Measurements from ENCODE around the gene ATAD3B.

GRCh38 chr1:1482856-1483255, 11.3 kb downstream of the ATAD3B start:
- no peak for TF ChIP-seq HDAC2 (IDR thresholded peaks at IDR 0.05)
- TF ChIP-seq CTCF (IDR thresholded peaks at IDR 0.05) = no peak
- TF ChIP-seq REST (IDR thresholded peaks at IDR 0.05) = no peak
- no peak for TF ChIP-seq POLR2A (IDR thresholded peaks at IDR 0.05; ENCODE audit: low read length)
